SK-N-SH treated with all-trans-retinoic acid at 6 μM for 48 hours (cell line): Measurements from ENCODE around the gene PRMT7.

Source experiments
- GLIS3 ChIP-seq: fragments of 250-450 bp; sonication (Bioruptor Pico); IDR thresholded peaks from 2 replicates; pipeline ENCODE4 v1.5.0; 2020; ENCODE audit warnings: mild to moderate bottlenecking, moderate library complexity
- TF ChIP-seq, protein P1 (sequence below): fragments of 250-450 bp; sonication (Bioruptor Pico); IDR thresholded peaks from 2 replicates; pipeline ENCODE4 v1.5.1; 2020; ENCODE audit warnings: low read depth, mild to moderate bottlenecking, moderate library complexity

DNA sequence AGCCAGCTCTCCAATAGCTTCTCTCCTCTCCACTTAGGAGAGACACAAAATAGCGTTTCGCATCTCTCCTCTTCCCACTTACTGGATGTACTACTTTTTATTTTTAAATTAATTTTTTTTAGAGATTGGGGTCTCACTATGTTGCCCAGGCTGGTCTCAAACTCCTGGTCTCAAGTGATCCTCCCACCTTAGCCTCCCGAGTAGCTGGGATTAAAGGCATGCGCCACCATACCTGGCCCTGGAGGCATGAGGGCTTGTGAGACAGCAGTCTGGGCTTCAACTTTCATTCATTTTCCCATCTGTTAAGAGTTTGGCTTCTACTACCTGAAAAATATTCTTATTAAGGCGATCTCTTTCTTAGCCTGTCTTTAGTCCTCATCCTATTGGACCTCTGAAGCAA, 18.4 kb upstream of the PRMT7 start:
- TF ChIP-seq GLIS3 (CRISPR knock-in tag), result no peak
- TF ChIP-seq, protein P1, sequence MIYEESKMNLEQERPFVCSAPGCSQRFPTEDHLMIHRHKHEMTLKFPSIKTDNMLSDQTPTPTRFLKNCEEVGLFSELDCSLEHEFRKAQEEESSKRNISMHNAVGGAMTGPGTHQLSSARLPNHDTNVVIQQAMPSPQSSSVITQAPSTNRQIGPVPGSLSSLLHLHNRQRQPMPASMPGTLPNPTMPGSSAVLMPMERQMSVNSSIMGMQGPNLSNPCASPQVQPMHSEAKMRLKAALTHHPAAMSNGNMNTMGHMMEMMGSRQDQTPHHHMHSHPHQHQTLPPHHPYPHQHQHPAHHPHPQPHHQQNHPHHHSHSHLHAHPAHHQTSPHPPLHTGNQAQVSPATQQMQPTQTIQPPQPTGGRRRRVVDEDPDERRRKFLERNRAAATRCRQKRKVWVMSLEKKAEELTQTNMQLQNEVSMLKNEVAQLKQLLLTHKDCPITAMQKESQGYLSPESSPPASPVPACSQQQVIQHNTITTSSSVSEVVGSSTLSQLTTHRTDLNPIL (CRISPR knock-in tag), result no peak
